Epithelial cell of prostate (primary cell): ENCODE measurements around the gene GATAD1.
A peak's percentile ranks its signal among the peaks of the same experiment; 100 is the strongest.
"Not testable (repeated sequence)": the region's sequence is repeated elsewhere in the genome, so short reads cannot be mapped to it uniquely, and the experiment has no call there.

Experiments used
- DNase-seq: peaks from one replicate; pipeline ENCODE4 v3.0.0-alpha.2; 2011; ENCODE audit warnings: low read depth, low spot score
- H3K27ac ChIP-seq: fragments of 450-650 bp; 2 replicates; pipeline ENCODE4 v1.5.1; 2017; ENCODE audit warnings: mild to moderate bottlenecking

The GATAD1 gene, protein sequence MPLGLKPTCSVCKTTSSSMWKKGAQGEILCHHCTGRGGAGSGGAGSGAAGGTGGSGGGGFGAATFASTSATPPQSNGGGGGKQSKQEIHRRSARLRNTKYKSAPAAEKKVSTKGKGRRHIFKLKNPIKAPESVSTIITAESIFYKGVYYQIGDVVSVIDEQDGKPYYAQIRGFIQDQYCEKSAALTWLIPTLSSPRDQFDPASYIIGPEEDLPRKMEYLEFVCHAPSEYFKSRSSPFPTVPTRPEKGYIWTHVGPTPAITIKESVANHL

DNA sequence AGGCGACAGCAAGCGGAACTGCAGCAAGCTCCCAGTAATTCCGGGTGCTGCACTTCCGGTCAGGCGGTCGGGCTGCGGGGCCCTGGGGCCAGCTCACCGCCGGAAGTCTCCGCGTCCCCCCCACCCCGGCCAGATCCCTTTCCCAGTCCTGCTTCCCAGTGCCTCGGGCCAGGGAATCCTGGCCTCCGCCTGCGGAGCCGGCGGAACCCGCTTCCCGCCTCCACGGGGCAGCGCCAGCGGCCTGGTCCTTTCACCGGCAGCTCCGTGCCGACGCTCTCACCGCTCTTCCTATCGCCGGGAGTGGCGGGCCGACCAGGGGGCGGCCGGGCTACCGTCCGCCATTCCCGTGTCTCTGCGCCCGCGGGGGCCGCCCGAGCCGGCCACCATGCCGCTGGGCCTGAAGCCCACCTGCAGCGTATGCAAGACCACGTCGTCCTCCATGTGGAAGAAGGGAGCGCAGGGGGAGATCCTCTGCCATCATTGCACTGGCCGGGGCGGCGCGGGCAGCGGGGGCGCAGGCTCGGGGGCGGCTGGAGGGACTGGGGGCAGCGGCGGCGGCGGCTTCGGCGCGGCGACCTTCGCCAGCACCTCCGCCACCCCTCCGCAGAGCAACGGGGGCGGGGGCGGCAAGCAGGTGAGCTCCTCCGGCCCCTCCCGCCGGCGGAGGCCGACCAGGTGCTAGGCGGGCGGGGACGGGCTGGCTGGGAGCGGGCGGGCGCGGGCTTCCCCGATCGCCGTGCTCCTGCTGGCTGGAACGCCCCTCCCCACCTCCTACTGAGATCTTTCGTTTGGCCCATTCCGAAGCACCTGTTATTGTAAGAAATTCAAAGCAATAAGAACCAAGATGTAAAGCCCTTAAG is at the start of gene GATAD1:
GATAD1 (plus strand) TSS at position 138 of the 860 bp plus-strand sequence; CDS start at position 386, 248 bp downstream.
- peak; percentile 57 for DNase-seq

DNA sequence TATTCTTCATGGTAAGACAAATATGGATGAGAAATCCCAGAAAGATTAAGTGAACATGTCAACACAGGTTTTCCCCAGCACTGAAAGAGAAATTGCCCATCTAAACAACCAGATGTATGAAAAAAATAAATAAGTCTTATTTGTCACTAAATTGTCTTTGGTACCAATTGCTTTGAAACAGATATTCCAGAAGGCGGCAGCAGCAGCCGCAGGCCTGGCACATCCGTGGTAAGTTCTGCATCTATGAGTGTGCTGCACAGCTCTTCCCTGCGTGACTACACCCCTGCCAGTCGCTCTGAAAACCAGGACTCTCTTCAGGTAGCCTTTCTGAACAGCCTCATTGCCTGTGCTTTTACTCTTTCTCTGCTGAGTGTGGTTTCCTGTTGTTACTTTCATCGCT is 49.7 kb upstream of the GATAD1 start:
- H3K27ac ChIP-seq, result no peak overlapping the region
- no peak for DNase-seq

More for the DNA sequence above, at the start of gene GATAD1:
- H3K27ac ChIP-seq, result peak within 1 kb of the TSS; percentile 87

DNA sequence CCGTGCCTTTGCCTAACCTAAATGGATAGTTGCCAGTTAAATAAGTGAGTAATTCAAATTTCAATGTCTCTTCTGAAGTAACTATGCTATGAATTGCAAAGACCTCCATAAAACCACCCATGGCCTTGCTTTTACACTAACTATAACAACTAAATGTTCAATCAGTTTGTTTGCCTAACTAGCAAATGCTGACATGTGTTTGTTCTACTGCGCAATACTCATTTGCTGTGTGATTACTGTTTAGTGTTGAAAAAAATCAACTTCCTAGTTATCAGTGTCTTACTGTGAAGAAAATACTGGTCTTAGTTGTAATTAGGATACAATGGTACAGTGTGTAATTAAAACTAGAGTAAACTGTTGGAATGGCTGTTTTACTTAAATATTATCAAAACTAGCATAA is 47.3 kb upstream of the GATAD1 start:
- DNase-seq, result no peak
- H3K27ac ChIP-seq, result no peak overlapping the region

DNA sequence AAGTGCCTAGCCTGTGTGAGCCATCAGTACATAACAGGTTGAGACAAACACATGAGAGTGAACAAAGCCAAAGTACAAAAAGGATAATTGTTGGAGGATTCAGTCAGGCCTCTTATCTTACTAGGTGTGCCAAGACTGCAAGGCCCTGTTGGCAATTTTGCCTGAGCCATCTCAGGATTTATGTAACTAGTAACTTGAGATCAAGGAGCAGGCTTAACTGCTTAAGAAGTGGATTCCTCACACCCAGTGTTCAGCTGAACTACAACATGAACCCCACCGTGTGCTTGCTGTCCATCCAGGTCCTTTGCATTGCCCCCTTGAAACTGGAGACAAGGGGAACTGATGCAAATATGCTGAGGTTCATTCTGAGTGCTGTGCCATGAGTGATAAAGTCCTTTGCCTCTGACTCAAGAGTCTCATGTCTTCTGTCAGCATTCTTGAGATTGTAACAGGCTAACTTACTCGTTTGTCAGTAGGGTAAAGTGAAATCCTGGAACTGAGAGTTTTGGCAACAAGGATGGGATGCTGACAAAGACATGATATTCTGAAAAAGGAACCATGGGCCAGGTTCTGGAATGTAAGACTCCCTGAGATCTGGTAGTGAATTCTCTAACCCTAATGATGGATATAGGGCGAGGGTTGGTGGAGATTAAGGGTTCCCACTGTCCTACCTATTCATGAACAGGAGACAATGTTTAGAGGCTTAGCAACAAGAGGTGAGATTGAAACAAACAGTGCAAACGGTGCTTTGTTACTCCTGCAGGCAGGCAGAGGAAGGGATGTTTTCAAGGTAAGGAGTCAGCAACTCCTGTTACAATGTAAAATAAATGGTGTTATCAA is 44.1 kb upstream of the GATAD1 start:
- peak; percentile 69 for DNase-seq
- peak overlapping the region; percentile 63 for H3K27ac ChIP-seq

DNA sequence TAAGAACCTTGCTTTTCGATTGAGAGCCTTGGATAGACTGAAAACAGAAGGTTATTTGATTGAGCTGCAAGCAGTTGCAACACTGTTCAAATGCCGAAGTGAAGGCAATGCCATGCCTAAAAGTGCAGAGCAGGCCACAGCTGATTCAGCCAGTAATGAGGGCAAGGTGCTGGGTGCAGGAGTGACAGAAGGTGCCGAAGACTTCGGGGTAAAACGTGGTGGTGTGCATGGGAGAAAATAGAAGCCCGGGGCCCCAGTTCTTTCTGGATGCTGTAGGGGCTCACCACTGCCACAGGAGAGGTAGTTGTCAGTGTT is 43.6 kb upstream of the GATAD1 start:
- no peak for DNase-seq
- peak overlapping the region; percentile 63 for H3K27ac ChIP-seq

DNA sequence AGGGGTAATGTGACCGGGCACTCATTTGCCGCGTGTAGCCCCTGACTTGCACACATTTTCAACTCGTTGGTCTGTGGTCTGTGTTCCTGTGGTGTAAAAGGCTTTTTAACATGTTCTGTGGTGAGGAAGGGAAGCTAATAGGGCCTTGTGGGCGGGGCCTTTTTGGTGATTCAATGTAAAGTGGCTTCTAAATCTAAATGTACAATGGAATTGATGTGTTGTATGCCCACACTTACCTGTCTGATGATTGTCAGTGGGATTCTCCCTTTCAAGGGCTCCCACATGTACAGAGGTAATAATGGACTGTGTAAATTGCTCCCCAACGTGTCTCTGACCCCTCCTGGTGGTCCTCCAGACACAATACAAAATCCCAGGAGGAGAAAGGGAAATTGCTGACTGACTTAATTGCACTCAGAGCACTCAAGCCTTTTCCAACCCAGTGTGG is 43.1 kb upstream of the GATAD1 start:
- no peak for DNase-seq
- no peak overlapping the region for H3K27ac ChIP-seq

DNA sequence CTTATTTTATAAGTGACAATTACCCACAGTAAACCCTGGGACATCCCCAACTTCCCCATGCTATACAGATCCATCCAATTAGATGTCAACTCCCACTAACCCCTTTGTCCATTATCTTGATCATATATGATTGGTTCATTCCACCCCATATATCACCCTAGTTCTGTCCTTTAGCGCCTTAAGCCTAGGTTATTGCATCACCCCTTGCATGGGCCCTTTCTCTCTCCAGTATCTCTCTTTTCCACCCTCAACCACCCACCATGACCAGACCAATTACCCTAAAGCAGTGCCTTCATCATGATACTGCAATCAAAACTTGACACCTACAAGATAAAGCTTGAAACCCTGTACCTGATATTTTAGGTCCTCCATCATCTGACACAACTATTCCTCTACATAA is 37.9 kb upstream of the GATAD1 start:
- H3K27ac ChIP-seq, result no peak overlapping the region
- DNase-seq, result no peak

DNA sequence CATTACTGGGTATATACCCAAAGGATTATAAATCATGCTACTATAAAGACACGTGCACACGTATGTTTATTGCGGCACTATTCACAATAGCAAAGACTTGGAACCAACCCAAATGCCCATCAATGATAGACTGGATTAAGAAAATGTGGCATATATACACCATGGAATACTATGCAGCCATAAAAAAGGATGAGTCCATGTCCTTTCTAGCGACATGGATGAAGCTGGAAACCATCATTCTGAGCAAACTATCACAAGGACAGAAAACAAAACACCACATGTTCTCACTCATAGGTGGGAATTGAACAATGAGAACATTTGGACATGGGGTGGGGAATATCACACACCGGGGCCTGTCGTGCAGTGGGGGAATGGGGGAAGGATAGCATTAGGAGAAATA is 37.1 kb upstream of the GATAD1 start:
- DNase-seq, H3K27ac ChIP-seq: not testable (repeated sequence)

DNA sequence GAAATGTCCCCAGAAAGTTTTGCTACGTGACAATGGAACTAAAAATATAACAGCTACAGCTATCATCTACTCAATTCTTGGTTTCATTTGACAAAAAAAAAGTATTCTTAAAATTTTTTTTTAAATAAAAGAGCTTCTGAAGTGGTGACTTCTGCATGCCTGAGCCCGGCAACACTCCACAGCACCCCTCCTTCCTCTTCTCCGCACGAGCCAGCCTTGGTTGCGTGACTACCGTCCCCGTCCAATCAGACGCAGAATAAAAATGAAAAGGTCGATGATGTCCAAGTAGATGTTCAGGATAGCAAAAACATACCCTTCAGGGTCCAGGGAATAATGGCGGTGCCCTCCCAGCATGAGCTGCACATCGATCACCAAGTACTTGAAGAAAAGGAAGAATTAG is 34.5 kb upstream of the GATAD1 start:
- no peak overlapping the region for H3K27ac ChIP-seq
- DNase-seq, result no peak

DNA sequence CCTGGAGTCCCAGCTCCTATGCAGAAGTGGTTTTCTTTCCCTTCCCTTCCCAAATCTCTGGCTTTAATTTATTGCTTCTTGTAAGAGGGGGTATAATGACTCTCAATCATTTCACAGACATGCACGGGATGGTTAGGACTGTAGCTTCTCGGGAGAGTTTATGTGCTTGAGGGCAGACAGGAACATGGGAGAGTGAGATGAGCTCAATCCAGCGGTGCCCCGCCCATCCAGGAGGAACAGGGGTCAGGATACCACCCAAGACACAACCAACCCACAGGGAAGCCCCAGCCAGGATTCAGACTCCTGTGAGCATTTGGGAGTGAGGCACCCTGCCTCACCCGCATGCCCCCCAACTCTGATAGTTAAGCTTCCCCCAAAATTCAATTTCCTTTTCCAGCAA is 33.7 kb upstream of the GATAD1 start:
- no peak for DNase-seq
- H3K27ac ChIP-seq, result no peak overlapping the region

DNA sequence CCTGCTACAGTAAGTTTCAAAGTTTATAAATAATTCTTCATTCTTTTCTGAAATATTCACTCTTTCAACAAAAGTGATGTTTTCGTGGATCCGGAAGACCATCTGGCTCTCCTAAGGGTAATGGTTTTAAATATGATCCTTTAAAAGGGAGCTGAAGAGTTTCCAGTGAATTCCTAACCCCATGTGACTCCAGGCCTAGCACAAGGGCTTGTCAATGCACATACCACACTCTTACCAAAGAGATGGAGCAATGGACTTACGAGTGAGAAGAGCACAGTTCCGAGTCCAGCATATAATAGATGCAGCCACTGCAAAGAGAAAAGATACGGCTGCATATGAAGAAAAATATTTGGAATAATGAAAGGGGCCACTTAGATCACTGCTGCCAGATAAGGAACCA is 32.1 kb upstream of the GATAD1 start:
- DNase-seq, result no peak
- no peak overlapping the region for H3K27ac ChIP-seq

DNA sequence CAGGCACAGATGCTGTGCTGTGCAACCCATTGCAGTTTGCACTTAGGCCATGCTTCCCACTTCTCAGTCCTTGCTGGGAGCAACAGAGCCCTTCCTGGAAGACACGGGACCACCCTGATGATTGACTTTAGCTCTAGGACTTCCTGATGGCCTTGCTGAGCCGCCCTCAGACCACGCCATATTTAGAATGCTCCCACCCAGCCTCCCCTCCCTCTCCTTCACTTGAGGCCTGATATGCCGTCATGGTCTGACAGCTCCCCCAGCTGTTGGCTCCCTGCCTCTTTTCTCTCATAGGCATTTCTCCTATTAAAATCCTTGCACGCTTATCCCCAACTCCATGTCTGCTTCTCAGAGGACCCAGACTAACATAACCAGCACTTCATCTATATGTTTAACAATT is 29.4 kb upstream of the GATAD1 start:
- H3K27ac ChIP-seq, result no peak overlapping the region
- DNase-seq, result no peak

DNA sequence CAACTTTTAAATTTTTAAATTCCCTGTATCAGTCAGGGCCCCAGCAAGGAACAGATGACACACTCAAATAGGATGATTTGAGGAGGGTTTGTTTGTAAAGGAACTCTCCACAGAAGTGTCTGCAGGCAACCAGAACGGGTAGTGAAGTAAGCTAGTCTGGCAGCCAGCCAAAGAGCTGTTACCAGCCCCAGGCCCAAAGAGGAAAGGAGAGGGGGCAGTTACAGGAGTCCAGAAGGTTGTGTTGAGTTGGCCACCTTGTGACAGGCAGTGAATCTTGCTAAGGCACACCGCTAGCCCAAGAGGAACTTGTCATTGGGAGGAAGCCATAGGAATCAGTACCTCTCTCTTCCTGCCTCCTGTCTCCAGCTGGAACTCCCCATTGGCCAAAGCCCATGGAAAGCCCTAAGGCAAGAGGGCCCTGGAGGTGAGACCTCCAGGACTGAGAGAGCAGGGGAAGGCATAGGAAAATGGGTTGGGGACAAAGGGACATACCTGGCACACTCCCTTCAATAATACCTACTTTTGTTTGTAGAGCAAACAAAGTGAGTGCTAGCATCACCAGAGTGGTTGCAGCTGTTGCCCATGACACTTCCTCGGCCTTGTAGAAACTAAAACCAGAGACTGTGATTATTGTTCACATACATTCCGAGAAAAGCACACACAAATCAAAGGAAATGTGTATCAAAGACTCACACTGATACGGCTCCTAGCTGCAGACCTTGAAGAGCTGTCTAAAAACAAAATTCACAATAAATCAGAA is 25.4 kb upstream of the GATAD1 start:
- H3K27ac ChIP-seq, result no peak overlapping the region
- no peak for DNase-seq

DNA sequence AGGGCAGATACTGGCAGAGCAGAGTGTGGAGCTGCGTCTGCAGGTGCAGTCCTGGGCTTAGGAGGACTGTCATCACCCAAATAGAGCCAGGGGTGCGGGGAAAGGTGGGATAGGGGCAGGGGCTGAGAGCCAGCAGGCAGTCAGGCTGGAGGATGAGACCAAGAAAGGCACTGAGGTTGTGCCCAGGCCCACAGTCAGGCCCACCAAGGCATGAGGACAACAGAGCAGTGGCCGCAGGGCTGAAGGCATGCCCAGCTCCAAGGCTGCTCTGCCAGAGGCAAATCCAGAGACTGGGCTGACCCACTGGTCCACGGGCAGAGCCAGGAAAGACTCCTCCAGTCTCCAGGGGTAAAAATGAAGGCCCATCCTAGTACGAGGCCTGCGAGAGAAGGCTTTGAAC is 24.4 kb upstream of the GATAD1 start:
- no peak for DNase-seq
- H3K27ac ChIP-seq, result no peak overlapping the region

DNA sequence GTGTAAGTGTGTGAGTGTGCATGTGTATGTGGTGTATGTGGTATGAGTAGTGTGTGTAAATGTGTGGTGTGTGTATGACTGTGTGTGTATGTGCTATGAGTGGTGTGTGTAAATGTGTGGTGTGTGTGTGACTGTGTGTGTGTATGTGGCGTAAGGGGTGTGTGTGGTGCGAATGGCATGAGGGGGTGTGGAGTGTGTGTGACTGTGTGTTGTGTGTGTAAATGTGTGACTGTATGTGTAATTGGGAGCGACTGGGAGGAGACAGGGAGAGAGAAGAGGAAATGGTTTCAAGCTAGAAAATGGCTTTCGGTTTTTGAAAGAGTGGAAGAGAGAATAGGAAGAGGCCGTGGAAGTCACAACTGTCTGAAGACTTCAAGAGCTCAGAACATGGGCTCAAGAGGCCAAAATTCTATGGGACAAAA is 23.6 kb upstream of the GATAD1 start:
- no peak overlapping the region for H3K27ac ChIP-seq

DNA sequence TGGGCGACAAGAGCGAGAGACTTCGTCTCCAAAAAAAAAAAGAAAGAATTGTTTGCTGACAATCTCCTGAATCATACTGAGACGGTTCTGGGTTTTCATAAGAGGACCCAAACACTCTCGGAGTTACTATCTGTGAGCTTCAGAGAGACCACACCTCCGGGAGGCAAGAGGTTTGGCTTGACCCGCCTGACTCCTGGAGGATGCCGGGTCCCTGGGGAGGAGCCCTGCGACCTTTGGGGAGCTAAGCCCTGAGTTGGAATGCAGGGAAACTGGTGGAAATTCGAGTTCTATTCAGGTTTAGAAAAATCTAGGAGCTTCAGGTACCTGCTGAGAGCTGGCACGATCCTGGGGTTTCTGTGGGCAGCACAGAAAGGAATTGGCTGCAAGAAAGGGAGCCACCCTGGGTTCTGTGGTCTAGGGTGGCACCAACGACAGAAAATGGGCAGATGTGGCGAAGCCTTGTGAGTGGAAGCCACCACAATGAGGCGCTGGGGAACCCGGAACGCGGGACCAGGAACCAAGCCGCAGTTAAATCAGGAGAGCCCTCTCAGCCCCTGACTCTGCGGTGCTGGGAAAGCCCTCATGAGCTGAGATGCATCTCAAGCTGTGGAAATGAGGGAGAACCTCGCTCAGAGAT is 21.9 kb upstream of the GATAD1 start:
- H3K27ac ChIP-seq, result no peak overlapping the region
- DNase-seq, result no peak

More for the DNA sequence above, 23.6 kb upstream of the GATAD1 start:
- no peak for DNase-seq

DNA sequence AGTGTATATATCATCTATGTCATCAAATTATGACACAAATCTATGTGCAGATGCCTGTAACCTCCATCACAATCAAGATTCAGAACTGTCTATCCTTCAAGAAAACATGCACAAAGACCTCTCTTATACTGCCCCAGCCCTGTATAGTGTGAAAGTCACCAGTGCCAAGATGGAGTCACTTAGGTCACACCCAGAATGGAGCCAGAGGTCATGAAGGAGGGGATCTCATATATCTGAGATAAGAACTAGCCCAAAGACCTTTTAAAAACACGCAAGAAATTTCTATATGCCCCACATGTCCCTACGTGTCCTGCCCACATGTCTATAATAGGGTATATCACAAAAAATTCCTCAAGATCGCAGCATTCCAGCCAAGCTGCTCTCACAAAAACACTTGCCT is 20.1 kb upstream of the GATAD1 start:
- no peak for DNase-seq
- H3K27ac ChIP-seq, result no peak overlapping the region

DNA sequence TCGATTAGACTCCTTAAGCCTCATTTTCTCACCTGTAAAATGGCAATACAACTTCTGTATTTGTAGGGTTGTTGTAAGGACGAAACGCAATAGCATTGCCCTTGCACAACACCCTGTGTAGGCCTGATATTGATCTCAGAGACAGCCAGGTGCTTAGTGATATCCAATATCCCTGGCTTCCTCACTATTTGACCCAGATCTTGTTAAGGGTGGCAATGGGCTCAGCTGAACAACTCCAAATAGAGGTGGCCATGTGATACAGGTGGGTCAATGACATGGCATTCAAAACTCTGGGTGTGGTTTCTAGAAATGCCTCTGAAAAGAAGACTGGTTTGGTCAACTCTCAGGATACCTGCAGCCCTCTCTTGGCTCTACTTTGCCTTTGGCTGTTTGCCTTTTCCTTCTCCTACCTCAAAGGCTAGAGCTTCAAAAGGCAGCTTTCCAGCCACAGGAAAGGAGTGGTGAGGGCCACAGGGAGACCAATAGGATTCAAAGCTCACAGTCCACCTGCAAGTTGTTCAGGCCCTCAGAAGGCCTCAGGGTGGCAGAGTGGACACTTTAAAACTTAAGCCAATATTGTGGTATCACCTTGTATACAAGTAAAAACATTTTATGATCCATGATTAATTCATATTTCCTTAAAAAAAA is 14.9 kb upstream of the GATAD1 start:
- DNase-seq, result no peak
- no peak overlapping the region for H3K27ac ChIP-seq

DNA sequence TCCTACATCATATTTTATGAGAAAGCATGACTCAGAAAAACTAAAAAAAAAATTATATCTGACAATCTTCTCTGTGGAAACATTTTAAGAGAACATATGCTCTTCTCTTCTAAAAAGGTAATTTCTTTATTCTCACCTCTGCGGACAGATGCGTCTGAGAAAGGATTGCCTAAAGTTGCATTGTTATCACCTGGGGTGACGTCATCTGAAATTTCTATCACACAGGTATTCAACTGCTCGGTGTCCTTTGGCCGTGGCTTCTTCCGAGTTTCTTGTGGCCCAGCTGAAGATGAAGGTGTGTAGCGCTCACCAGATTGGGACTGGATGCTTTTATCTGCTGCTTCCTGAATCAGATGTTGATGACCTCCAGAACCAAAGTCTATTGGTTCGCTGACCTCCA is 14.3 kb upstream of the GATAD1 start:
- no peak for DNase-seq
- H3K27ac ChIP-seq, result no peak overlapping the region
